Parathyroid adenoma (tissue), 2 donors: ENCODE results near the gene ATXN7L2.

Source experiments
- H2AFZ ChIP-seq: fragments of 300-600 bp; sonication (generic); one replicate; pipeline ENCODE4 v1.7.0; 2017; ENCODE audit warnings: antibody characterized with exemption, mild to moderate bottlenecking
- H3K27ac ChIP-seq: fragments of 300-600 bp; sonication (generic); one replicate; pipeline ENCODE4 v1.7.0; 2017
- H3K27me3 ChIP-seq: fragments of 300-600 bp; sonication (generic); one replicate; pipeline ENCODE4 v1.7.0; 2017; ENCODE audit warnings: low read length; ENCODE audit not compliant: control insufficient read depth, insufficient read depth
- H3K36me3 ChIP-seq: fragments of 300-600 bp; sonication (generic); one replicate; pipeline ENCODE4 v1.7.0; 2017; ENCODE audit warnings: low read length; ENCODE audit not compliant: control insufficient read depth, insufficient read depth
- H3K4me1 ChIP-seq: fragments of 300-600 bp; sonication (generic); one replicate; pipeline ENCODE4 v1.7.0; 2017; ENCODE audit warnings: control low read depth
- H3K4me2 ChIP-seq: fragments of 300-600 bp; sonication (generic); one replicate; pipeline ENCODE4 v1.7.0; 2017; ENCODE audit warnings: low read length
- H3K4me3 ChIP-seq: fragments of 300-600 bp; sonication (generic); one replicate; pipeline ENCODE4 v1.7.0; 2017; ENCODE audit warnings: low read depth, low read length
- H3K79me2 ChIP-seq: fragments of 300-600 bp; sonication (generic); one replicate; pipeline ENCODE4 v1.7.0; 2017; ENCODE audit warnings: control low read depth
- H3K9ac ChIP-seq: fragments of 300-600 bp; sonication (generic); one replicate; pipeline ENCODE4 v1.7.0; 2017; ENCODE audit warnings: mild to moderate bottlenecking
- H3K9me3 ChIP-seq: fragments of 300-600 bp; sonication (generic); one replicate; pipeline ENCODE4 v1.7.0; 2017; ENCODE audit warnings: low read length; ENCODE audit not compliant: control insufficient read depth
- CTCF ChIP-seq: fragments of 300-600 bp; sonication (generic); IDR thresholded peaks from one replicate; pipeline ENCODE4 v1.7.0; 2017; ENCODE audit warnings: antibody characterized with exemption, mild to moderate bottlenecking
- donor health status: primary hyperparathyroidism.

ATXN7L2 gene

GRCh38 chr1:109479901-109480300, 3.8 kb upstream of the ATXN7L2 start:
- Histone ChIP-seq H2AFZ (no peak overlapping the region), H3K36me3 (no peaks in the 10 kb centered on the region), H3K9ac (no peak overlapping the region), H3K4me2 (no peak overlapping the region), H3K79me2 (no peaks in the 10 kb centered on the region), H3K9me3 (no peaks in the 10 kb centered on the region), H3K27ac (no peak overlapping the region), H3K27me3 (no peaks in the 10 kb centered on the region), H3K4me3 (no peak overlapping the region), H3K4me1 (peaks cover 3% of the 10 kb centered on the region)
- TF ChIP-seq CTCF = no peak

- Histone ChIP-seq H3K4me2 (no peak overlapping the region), H3K9me3 (no peaks in the 10 kb centered on the region), H3K4me3 (no peak overlapping the region), H3K4me1 (peaks cover 3% of the 10 kb centered on the region), H3K27ac (no peak overlapping the region), H2AFZ (no peak overlapping the region), H3K27me3 (no peaks in the 10 kb centered on the region), H3K36me3 (no peaks in the 10 kb centered on the region), H3K9ac (no peak overlapping the region), H3K79me2 (no peaks in the 10 kb centered on the region)
- no peak for TF ChIP-seq CTCF
Measured at GRCh38 chr1:109481646-109482045, 2.1 kb upstream of the ATXN7L2 start.

- Histone ChIP-seq H3K27ac (no peak overlapping the region), H3K36me3 (no peaks in the 10 kb centered on the region), H3K4me1 (peaks cover 3% of the 10 kb centered on the region), H2AFZ (no peak overlapping the region), H3K79me2 (no peaks in the 10 kb centered on the region), H3K4me3 (no peak overlapping the region), H3K9ac (no peak overlapping the region), H3K4me2 (no peak overlapping the region), H3K27me3 (no peaks in the 10 kb centered on the region), H3K9me3 (no peaks in the 10 kb centered on the region)
- TF ChIP-seq CTCF = no peak
Measured at GRCh38 chr1:109482242-109482641, 1.5 kb upstream of the ATXN7L2 start.

- Histone ChIP-seq H3K4me3 (peak overlapping the region; percentile 42), H3K27ac (peak overlapping the region; percentile 24), H3K4me1 (peaks cover 3% of the 10 kb centered on the region), H3K9me3 (no peaks in the 10 kb centered on the region), H3K9ac (no peak overlapping the region), H2AFZ (peak overlapping the region; percentile 98), H3K27me3 (no peaks in the 10 kb centered on the region), H3K36me3 (no peaks in the 10 kb centered on the region), H3K4me2 (peak overlapping the region; percentile 65), H3K79me2 (no peaks in the 10 kb centered on the region)
- TF ChIP-seq CTCF = no peak
Measured at GRCh38 chr1:109482791-109483671, 674 bp upstream of the ATXN7L2 start.
